ENCODE results near the gene KCNQ1.

- no peak for TF ChIP-seq CREM (IDR thresholded peaks at IDR 0.05; ENCODE audit: low read depth)
- no peak for TF ChIP-seq BRF1 (IDR thresholded peaks at IDR 0.05; ENCODE audit: borderline replicate concordance, extremely low read depth, insufficient read length)
- TF ChIP-seq NR3C1 (CRISPR knock-in tag; IDR thresholded peaks at IDR 0.05): no peak
- no peak for TF ChIP-seq RAD51 (IDR thresholded peaks at IDR 0.05; ENCODE audit: borderline replicate concordance, low read depth)
- TF ChIP-seq NFRKB (IDR thresholded peaks at IDR 0.05; ENCODE audit: low read depth): no peak
- TF ChIP-seq SMC3 (conservative IDR thresholded peaks at IDR 0.05; ENCODE audit: insufficient read depth, low read depth, low read length): no peak
- TF ChIP-seq, protein P1, sequence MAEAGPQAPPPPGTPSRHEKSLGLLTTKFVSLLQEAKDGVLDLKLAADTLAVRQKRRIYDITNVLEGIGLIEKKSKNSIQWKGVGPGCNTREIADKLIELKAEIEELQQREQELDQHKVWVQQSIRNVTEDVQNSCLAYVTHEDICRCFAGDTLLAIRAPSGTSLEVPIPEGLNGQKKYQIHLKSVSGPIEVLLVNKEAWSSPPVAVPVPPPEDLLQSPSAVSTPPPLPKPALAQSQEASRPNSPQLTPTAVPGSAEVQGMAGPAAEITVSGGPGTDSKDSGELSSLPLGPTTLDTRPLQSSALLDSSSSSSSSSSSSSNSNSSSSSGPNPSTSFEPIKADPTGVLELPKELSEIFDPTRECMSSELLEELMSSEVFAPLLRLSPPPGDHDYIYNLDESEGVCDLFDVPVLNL (CRISPR knock-in tag; IDR thresholded peaks at IDR 0.05; ENCODE audit: low read depth): no peak
- TF ChIP-seq ZBTB49 (CRISPR knock-in tag; IDR thresholded peaks at IDR 0.05; ENCODE audit: borderline replicate concordance): no peak
- TF ChIP-seq POLR2A (conservative IDR thresholded peaks at IDR 0.05): no peak
- TF ChIP-seq, protein P2, sequence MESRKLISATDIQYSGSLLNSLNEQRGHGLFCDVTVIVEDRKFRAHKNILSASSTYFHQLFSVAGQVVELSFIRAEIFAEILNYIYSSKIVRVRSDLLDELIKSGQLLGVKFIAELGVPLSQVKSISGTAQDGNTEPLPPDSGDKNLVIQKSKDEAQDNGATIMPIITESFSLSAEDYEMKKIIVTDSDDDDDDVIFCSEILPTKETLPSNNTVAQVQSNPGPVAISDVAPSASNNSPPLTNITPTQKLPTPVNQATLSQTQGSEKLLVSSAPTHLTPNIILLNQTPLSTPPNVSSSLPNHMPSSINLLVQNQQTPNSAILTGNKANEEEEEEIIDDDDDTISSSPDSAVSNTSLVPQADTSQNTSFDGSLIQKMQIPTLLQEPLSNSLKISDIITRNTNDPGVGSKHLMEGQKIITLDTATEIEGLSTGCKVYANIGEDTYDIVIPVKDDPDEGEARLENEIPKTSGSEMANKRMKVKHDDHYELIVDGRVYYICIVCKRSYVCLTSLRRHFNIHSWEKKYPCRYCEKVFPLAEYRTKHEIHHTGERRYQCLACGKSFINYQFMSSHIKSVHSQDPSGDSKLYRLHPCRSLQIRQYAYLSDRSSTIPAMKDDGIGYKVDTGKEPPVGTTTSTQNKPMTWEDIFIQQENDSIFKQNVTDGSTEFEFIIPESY (CRISPR knock-in tag; IDR thresholded peaks at IDR 0.05): no peak
- TF ChIP-seq GATAD2A (IDR thresholded peaks at IDR 0.05): no peak
- no peak for TF ChIP-seq ZFX (CRISPR knock-in tag; IDR thresholded peaks at IDR 0.05)
These were observed 17.8 kb downstream of the KCNQ1 start for GRCh38 chr11:2462543-2462985.
